K562 (cell line): ENCODE measurements around the gene FANCG. TPM values are rescaled to one million over a fixed set of nuclear protein-coding genes. Genes with fewer than 3 reads are reported as not detected.

Experiments used
- FOXA1 ChIP-seq: fragments of 450-650 bp; IDR thresholded peaks from 2 replicates; pipeline ENCODE4 v1.6.1; 2016; ENCODE audit warnings: mild to moderate bottlenecking, borderline replicate concordance
- KDM4B ChIP-seq, 2 experiments: fragments of 450-650 bp in 1 of 2; sonication (generic) in 1 of 2; IDR thresholded peaks; 2 replicates each; pipeline ENCODE4 v1.6.1; 2016 to 2017; ENCODE audit warnings: borderline replicate concordance in 2 of 2, antibody characterized with exemption in 1 of 2, low read depth in 1 of 2, mild to moderate bottlenecking in 1 of 2
- MAZ ChIP-seq, 2 experiments: fragments of 450-650 bp in 1 of 2; sonication (generic) in 1 of 2; formaldehyde crosslinking; IDR thresholded peaks in 1 of 2; conservative IDR thresholded peaks in 1 of 2; 2 replicates each; pipeline versions ENCODE4 v1.4.0 to v1.5.0; 2020; ENCODE audit warnings: mild to moderate bottlenecking in 1 of 2, missing genetic modification reagents in 1 of 2
- MECOM ChIP-seq: fragments of 250-450 bp; sonication (Bioruptor Pico); IDR thresholded peaks from 2 replicates; pipeline ENCODE4 v1.8.0; 2022; ENCODE audit warnings: inconsistent platforms
- PRPF4 ChIP-seq: fragments of 200-400 bp; formaldehyde crosslinking; IDR thresholded peaks from one replicate; pipeline ENCODE4 v1.6.1; 2017; ENCODE audit warnings: low read length, low read depth, mild to moderate bottlenecking; ENCODE audit not compliant: insufficient read depth, poor library complexity, severe bottlenecking
- RBFOX2 ChIP-seq: fragments of 200-400 bp; formaldehyde crosslinking; IDR thresholded peaks from 2 replicates; pipeline ENCODE4 v1.6.1; 2017; ENCODE audit warnings: low read depth, mild to moderate bottlenecking, low read length, moderate library complexity
- SAFB ChIP-seq: fragments of 200-400 bp; formaldehyde crosslinking; IDR thresholded peaks from 2 replicates; pipeline ENCODE4 v1.6.1; 2017; ENCODE audit warnings: low read depth, low read length, borderline replicate concordance
- ZBTB12 ChIP-seq: fragments of 250-450 bp; sonication (Bioruptor Pico); IDR thresholded peaks from 2 replicates; pipeline ENCODE4 v1.4.0; 2020
- ZBTB5 ChIP-seq: fragments of 450-650 bp; IDR thresholded peaks from 2 replicates; pipeline ENCODE4 v1.6.1; 2017; ENCODE audit warnings: antibody characterized with exemption
- ZFP30 ChIP-seq: fragments of 250-450 bp; sonication (Bioruptor Pico); IDR thresholded peaks from 2 replicates; pipeline ENCODE4 v1.8.0; 2022; ENCODE audit warnings: moderate library complexity, mild to moderate bottlenecking, inconsistent platforms, borderline replicate concordance
- ZNF354B ChIP-seq: fragments of 250-450 bp; sonication (Bioruptor Pico); IDR thresholded peaks from 2 replicates; pipeline ENCODE4 v1.4.0; 2020
- polyA plus RNA-seq, 8 experiments: library from polyadenylated mRNA; depleted of rRNA in 4 of 8; stranded (reverse) in 5 of 8; unstranded in 3 of 8; fragments of >200 nt; fragmentation: Nextera tagmentation in 2 of 8; fragmentation: Illumina TruSeq in 1 of 8; extraction: Ambion mirVana in 2 of 8; extraction: Trizol in 1 of 8; gene quantifications; 2 replicates each; pipeline versions ENCODE4 v1.2.1 to v1.2.3, GENCODE V29; 2011 to 2014; ENCODE audit warnings: inconsistent platforms in 1 of 8, missing spikeins in 1 of 8
- total RNA-seq, 7 experiments: library from RNA; depleted of rRNA in 6 of 7; stranded (reverse); fragments of >200 nt in 6 of 7; fragmentation: Illumina TruSeq in 2 of 7; extraction: Trizol in 2 of 7; gene quantifications; 2 replicates each; pipeline versions ENCODE4 v1.2.1 to v1.2.3, GENCODE V29; 2011 to 2021; ENCODE audit warnings: low replicate concordance in 1 of 7
- TF ChIP-seq, protein P1 (sequence below): fragments of 250-450 bp; sonication (Bioruptor Pico); IDR thresholded peaks from 2 replicates; pipeline ENCODE4 v1.8.0; 2022; ENCODE audit warnings: inconsistent platforms
- TF ChIP-seq, protein P2 (sequence below): fragments of 250-450 bp; sonication (Bioruptor Pico); IDR thresholded peaks from 2 replicates; pipeline ENCODE4 v1.5.0; 2021; ENCODE audit warnings: mild to moderate bottlenecking, moderate library complexity
- TF ChIP-seq, protein P3 (sequence below): sonication (generic); formaldehyde crosslinking; IDR thresholded peaks from 2 replicates; pipeline ENCODE4 v1.8.0; 2022; ENCODE audit warnings: mild to moderate bottlenecking, low read depth, missing genetic modification reagents
- TF ChIP-seq, protein P4 (sequence below): fragments of 200-800 bp; sonication (Bioruptor generic); IDR thresholded peaks from 2 replicates; pipeline ENCODE4 v1.6.1; 2017; ENCODE audit warnings: missing genetic modification characterization, missing compliant biosample characterization

FANCG gene
- total and polyA plus RNA-seq, 9 of the 15 experiments (the other 6 are each of a cell fraction or from before 2014, with no cell fraction given), result 7.5 to 43.9 (median 31.0) TPM

GRCh38 chr9:35071814-35072460 lies 7.8 kb downstream of the FANCG start (continued):
- TF ChIP-seq, protein P1, sequence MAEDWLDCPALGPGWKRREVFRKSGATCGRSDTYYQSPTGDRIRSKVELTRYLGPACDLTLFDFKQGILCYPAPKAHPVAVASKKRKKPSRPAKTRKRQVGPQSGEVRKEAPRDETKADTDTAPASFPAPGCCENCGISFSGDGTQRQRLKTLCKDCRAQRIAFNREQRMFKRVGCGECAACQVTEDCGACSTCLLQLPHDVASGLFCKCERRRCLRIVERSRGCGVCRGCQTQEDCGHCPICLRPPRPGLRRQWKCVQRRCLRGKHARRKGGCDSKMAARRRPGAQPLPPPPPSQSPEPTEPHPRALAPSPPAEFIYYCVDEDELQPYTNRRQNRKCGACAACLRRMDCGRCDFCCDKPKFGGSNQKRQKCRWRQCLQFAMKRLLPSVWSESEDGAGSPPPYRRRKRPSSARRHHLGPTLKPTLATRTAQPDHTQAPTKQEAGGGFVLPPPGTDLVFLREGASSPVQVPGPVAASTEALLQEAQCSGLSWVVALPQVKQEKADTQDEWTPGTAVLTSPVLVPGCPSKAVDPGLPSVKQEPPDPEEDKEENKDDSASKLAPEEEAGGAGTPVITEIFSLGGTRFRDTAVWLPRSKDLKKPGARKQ, result no peak
- TF ChIP-seq KDM4B (IDR thresholded peaks at IDR 0.05; ENCODE audit: borderline replicate concordance in 2 of 2, low read depth in 1 of 2), result no peak
- no peak for TF ChIP-seq ZBTB5
- no peak for TF ChIP-seq SAFB
- peak in 1 of 2 experiments; percentile 31; a peak in 1 of 4 replicates for TF ChIP-seq MAZ (CRISPR knock-in tag; conservative IDR thresholded peaks at IDR 0.05 in 1 of 2, IDR thresholded peaks at IDR 0.05 in 1 of 2)
- TF ChIP-seq, protein P2, sequence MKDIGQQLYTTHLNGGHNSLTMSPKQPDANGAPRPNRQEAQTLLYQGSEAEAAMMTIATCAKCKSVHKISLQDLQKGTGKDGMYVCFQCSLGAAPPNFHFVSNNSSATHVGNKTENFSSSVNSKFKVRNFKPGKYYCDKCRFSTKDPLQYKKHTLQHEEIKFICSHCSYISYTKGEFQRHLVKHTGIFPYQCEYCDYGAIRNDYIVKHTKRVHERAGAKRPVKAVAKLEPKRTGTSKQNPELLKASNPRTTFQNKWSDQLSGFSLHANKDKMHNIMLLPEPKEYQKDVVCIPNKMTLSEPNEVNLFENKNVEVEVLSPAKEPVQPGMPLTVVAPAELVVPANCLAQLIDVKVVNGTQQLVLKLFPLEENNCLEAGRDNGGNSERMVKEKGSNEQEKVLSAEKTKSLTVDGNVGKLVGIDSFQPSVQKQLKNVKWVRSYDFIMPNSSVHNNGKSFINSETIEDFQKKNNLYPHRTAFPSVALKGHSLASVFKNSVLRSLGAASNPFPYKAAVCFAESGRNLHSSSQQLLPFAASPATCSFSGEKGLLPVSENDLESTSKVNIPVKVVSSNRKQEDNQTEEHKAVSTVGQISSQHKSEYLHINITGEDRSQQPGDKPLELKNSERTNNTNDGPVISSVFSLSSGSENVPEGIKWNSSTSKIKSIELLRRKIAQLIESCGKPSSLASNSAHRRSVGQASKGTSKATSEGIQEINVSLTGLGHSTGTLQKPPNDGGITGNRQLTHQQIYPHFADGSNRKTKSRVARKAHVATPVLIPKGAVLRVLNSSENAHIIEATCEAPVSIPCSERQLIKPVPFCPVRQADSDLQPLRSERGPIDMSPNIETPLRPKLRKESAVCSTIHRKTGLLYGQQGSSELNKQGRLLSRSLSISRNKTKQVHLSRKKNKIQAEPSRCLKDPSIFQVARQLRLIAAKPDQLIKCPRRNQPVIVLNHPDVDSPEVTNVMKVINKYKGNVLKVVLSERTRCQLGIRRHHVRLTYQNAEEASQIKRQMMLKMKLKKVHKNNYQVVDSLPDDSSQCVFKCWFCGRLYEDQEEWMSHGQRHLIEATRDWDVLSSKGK (CRISPR knock-in tag), result no peak
- TF ChIP-seq PRPF4, result no peak
- no peak for TF ChIP-seq ZBTB12
- peak; percentile 98 for TF ChIP-seq RBFOX2
- no peak for TF ChIP-seq ZFP30 (CRISPR knock-in tag)
- TF ChIP-seq ZNF354B (CRISPR knock-in tag), result no peak
- TF ChIP-seq FOXA1, result no peak
- TF ChIP-seq, protein P3, sequence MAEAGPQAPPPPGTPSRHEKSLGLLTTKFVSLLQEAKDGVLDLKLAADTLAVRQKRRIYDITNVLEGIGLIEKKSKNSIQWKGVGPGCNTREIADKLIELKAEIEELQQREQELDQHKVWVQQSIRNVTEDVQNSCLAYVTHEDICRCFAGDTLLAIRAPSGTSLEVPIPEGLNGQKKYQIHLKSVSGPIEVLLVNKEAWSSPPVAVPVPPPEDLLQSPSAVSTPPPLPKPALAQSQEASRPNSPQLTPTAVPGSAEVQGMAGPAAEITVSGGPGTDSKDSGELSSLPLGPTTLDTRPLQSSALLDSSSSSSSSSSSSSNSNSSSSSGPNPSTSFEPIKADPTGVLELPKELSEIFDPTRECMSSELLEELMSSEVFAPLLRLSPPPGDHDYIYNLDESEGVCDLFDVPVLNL (CRISPR knock-in tag), result no peak
- no peak for TF ChIP-seq MECOM
- TF ChIP-seq, protein P4, sequence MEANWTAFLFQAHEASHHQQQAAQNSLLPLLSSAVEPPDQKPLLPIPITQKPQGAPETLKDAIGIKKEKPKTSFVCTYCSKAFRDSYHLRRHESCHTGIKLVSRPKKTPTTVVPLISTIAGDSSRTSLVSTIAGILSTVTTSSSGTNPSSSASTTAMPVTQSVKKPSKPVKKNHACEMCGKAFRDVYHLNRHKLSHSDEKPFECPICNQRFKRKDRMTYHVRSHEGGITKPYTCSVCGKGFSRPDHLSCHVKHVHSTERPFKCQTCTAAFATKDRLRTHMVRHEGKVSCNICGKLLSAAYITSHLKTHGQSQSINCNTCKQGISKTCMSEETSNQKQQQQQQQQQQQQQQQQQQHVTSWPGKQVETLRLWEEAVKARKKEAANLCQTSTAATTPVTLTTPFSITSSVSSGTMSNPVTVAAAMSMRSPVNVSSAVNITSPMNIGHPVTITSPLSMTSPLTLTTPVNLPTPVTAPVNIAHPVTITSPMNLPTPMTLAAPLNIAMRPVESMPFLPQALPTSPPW (CRISPR knock-in tag), result peak; percentile 47
